ENCODE results near the gene ANKLE1. TPM values are rescaled to one million over a fixed set of nuclear protein-coding genes. Genes with fewer than 3 reads are reported as not detected.

Gene ANKLE1
- total RNA-seq, 1 donor from 2014 or later = 0.04 TPM

DNA sequence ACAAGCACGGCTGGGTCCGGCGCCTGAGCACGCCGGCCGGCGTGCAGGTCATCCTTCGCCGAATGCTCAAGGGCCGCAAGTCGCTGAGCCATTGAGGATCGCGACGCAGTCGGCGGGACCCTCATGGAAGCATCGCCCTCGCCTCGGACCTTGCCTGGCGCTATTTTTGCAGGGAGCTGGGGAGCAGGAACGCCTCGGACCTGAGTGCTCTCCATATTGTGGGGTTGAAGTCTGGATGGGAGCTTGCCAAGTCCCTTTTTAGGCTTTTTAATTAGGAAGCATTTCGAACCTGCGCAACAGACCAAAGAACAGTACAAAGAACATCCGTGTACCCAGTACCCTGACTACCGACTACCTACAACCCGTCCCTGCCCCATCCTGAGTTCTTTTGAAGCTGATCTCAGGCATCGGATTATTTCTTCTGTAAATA, 24.6 kb downstream of the ANKLE1 start:
- no peak for ATAC-seq

DNA sequence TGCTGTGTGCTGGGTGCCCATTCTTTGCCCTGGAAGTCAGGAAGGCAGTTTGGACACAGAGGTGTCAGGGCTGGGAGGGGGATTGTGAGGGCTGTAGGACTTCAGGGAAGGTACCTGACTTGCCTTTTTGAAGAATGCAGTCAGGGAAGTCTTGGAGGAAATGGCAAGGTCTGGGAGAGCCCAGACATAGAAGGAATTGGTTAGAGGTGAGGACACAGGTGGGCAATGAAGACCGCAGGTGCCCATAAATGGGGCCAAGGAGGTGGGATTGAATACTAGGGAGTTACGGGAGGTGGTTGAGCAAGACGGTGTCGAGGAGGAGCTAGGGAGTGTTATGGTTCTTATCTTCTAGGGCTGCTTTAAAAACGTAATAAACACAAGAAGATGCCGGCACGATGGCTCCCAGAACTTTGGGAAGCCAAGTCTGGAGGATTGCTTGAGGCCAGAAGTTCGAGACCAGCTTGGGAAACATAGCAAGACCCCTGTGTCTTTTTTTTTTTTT, 26.2 kb downstream of the ANKLE1 start:
- ATAC-seq = no peak

DNA sequence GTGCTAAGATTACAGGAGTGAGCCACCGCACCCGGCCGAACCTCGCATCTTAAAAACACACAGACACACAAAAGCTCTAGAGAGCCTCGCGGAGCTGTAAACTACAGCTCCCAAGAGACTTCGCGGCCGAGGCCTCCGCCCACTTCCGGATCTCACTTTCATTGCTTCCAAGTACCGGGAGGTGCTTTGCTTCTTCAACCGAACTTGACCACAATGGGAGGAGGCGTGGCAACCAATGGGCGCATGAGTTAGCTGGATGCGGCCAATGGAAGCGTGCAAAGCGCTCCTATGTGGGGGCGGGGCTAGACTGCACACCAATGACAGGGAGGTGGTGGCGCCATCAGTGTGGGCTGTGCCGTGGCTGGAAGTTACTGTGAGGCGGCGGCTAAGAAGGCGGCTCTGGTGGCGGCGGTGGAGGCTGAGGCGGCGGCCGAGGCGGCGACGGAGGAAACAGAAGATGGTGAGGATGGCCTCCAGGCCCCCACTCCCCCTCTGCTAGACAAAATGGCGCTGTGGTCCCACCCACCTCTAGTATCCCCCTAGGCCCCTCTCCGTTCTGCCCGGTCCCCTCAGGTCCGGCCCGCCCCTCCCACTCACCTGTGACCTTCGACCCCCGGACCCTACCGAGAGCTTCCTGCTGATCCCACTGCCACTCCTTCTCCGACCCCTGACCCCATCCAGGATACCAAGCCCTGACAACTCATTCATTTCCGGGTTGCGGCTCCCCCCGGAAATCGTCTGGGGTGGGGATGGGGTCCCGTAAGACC, 27.7 kb downstream of the ANKLE1 start, which contains the start of gene DDA1:
Gene DDA1 (plus strand): TSS at position 366 of the 767 bp plus-strand sequence. CDS start 92 bp downstream, at position 458.
- ATAC-seq = peak; percentile 82

DNA sequence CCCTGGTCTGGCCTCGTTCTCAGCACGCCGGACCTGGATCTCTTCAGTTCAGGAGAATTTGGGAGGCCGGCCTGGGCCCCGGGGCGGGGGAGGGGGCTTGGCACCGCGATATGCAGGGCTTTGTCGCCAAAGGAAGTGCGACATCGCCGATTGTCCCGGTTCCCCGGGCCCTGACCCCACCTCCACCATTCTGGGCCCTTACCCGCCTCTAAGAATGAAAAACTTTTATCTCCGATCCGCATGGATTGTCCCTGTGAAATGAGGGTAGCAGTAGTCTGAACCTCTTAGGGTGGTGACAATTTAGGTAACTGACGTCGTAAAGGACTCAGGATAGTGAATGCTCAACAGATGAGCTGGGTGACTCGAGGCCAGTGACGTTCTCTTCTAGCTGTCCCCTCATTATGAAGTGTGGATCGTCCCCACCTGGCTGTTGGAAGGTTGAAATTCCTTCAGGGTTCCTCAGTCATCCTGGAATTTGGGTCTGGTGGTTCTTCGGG, 28.3 kb downstream of the ANKLE1 start:
- no peak for ATAC-seq

GRCh38 chr19:17311455-17312188, 29.9 kb downstream of the ANKLE1 start:
- peak; percentile 6 for ATAC-seq

DNA sequence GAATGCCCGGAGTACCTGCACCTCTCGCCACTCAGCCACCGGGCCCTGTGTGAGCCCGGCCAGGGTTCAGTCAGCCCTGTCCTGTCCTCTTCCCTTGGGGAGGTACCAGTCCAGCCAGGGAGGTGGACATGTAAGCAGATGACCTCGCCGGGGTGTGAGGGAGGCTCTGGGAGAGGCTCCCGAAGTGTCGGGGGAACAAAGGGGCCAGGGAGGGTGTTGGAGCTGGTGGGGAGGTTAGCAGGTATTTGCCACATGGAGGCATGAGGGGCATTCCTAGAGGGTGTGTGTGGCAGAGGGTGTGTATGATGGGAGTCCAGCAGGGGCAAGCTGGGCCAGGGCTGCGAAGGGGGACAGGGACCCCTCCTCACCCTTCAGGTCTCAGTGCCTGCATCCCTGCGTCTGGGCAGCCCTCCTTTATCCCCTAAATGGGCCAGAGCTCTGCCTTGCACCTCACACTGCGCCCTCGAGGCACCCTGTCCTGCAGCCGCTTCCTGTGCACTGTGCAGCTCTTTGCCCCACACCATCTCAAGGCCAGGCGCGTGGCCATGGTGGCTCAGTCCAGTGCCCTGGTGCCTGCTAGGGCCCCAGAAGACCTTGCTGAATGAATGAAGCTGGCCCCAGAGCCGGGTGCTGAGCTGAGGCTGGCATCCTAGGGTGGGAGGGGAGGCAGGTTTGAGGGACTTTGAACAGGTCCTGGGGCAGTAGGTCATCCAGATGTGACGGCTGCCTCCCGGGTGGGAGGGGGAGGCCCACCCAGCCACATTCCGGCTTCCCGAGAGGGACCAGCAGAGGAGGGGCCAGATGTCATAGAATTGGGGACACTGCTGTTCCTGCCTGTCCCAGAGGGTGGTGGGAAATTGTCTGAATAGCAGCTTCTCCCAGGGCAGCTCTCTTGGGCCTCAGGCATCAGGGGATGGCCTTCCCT, 30.8 kb downstream of the ANKLE1 start:
- no peak for ATAC-seq

DNA sequence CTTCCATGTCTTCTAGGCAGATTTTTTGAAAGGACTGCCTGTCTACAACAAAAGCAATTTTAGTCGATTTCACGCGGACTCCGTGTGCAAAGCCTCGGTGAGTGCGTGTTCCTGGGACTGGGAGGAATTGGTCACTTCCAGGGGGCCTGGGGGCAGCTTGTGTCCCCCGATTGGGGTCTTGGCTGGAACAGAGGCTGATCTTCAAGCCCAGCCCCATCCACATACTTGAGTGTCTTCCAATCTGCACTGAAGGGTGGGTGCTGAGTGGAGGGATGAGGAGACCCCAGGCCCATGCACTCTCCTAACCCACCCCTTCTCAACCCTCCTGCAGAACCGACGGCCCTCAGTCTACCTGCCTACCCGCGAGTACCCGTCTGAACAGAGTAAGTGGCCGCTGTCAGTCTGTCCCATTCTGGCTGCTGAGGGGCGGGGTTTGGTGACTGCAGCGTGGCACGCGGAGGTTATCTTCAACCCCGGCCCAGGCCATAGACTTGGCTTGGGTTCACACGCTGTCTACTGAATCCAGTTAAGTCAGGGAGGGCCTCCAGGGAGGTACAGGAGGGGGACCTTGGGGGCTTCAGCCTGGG, 32.4 kb downstream of the ANKLE1 start:
- no peak for ATAC-seq

DNA sequence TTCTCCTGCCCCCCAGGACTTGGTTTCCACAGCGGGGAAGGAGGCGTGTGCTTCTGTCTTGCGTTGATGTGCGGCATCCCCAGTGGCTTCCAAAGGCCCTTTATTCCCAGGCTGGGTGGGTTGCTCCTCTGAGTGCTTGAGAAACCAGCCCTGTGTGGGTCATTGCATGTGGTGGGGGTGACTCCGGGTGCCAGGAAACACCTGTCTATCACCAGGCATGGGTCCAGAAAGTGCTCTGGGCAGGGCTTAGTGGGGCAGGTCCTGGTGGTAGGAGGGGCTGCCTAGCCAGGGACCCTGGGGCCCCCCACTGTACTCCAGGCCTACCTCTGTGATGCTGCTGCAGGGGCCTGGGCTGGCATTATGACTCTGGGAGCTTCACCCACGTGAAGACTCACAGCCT, 37.3 kb downstream of the ANKLE1 start:
- no peak for ATAC-seq

DNA sequence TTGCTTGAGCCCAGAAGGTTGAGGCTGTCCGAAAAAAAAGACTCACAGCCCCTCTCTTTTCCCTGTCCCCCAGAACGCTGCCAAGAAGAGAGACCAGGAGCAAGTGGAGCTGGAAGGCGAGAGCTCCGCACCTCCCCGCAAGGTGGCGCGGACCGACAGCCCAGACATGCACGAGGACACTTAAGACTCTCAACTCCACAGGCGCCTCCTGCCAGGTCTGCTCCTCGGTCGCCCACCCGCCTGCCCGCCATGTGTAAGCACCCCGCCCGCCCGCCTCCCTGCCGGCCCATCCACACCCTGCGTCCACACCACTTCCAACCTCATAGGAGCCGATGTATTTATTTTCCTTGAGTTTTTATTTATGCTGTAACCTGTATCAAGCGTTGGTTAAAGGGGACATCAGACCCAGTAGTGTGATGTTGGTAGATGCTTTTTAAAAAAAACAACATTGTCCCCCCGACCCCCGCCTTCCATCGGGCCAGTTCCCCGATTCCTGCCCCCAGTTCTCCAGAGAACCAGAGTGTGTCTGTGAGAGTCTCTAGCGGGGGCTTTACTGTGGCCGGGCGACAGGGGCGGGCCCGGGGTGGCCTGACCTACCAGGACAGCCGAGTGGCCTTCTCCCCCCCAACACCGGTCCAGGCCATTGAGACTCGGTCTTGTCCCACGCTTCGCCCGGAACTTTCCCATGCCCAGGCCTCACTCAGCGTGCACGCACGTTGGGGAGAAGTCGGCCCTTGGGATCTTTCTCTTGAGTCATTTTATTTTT, 38.0 kb downstream of the ANKLE1 start:
- no peak for ATAC-seq

- no peak for ATAC-seq
These were observed 38.7 kb downstream of the ANKLE1 start for GRCh38 chr19:17320435-17320834.

GRCh38 chr19:17321655-17322489, 40.2 kb downstream of the ANKLE1 start:
- ATAC-seq = no peak

GRCh38 chr19:17322854-17323253, 41.2 kb downstream of the ANKLE1 start:
- no peak for ATAC-seq

- no peak for ATAC-seq
These were observed 41.7 kb downstream of the ANKLE1 start for GRCh38 chr19:17323300-17323963.

- no peak for ATAC-seq
These were observed 42.2 kb downstream of the ANKLE1 start for GRCh38 chr19:17323964-17324332.

- ATAC-seq = no peak
These were observed 42.8 kb downstream of the ANKLE1 start for GRCh38 chr19:17324357-17325114.

DNA sequence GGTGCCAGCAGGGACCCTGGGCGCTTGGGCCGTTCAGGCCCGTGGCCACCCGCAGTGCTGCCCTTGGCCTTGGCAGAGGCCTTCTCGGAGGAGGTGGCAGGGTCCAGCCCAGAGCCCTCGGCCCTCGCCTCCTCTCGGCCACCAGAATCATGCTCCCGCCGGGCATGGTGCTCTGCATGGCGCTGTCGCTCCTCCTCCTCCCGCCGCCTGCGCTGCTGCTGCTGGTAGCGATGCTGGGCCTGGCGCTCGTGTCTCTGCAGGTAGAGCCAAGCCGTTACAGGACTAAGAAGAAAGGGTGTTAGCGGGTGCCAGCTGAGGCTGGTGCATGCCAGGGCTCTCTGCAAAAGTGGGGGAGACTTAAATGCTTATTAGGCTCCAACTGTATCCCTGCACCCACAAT, 43.4 kb downstream of the ANKLE1 start:
- ATAC-seq = no peak

- ATAC-seq = no peak
These were observed 44.3 kb downstream of the ANKLE1 start for GRCh38 chr19:17325881-17326594.

DNA sequence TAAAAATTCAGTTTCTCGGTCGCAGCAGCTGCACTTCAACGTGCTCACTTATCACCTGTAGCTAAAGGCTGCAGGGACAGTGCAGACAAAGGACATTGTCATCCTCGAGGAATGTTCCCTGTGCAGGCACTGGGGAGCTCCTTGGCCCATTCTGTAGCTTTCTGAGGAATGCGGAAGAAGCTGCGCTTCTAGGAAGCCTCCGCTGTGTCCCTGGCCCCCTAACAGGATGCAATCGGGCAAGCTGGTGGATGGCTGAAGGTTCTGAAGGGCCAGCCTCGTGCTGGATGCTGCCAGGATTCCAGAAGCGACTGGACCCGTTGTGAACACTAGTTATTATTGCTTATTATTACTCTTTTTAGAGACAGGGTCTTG, 44.9 kb downstream of the ANKLE1 start:
- no peak for ATAC-seq
